ENCODE data around the gene ADCY4. TPM values are rescaled to one million over a fixed set of nuclear protein-coding genes. Genes with fewer than 3 reads are reported as not detected.
A peak's percentile ranks its signal among the peaks of the same experiment; 100 is the strongest.

ADCY4 gene
- polyA plus RNA-seq, 3 donors = 0.69 to 11.9 (median 0.70) TPM

DNA sequence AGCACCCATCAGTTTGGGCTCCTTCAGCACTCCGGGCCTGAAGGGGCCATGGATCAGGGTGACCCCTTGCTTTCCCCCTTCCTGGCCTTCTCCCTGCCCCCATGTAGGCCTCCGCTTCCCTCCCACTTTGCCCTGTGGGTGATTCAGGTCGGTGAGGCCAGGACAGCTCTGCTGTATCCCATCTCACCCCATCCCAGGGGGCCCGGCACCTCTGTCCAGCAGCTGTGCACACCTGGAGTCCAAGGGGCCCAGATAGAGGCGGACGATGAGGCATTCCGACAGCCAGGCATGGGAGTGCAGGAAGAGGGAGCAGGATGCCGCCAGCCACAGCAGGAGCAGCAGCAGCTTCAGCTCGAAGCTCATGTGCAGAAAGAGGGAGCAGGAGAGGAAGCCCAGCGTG is 12.2 kb downstream of the ADCY4 start:
- no peaks in the 10 kb centered on the region for H3K79me2 ChIP-seq (ENCODE audit: insufficient read depth, low read length)
- H4K20me1 ChIP-seq (ENCODE audit: insufficient read depth, low read length) = peaks cover 10% of the 10 kb centered on the region
- TF ChIP-seq, protein P1, sequence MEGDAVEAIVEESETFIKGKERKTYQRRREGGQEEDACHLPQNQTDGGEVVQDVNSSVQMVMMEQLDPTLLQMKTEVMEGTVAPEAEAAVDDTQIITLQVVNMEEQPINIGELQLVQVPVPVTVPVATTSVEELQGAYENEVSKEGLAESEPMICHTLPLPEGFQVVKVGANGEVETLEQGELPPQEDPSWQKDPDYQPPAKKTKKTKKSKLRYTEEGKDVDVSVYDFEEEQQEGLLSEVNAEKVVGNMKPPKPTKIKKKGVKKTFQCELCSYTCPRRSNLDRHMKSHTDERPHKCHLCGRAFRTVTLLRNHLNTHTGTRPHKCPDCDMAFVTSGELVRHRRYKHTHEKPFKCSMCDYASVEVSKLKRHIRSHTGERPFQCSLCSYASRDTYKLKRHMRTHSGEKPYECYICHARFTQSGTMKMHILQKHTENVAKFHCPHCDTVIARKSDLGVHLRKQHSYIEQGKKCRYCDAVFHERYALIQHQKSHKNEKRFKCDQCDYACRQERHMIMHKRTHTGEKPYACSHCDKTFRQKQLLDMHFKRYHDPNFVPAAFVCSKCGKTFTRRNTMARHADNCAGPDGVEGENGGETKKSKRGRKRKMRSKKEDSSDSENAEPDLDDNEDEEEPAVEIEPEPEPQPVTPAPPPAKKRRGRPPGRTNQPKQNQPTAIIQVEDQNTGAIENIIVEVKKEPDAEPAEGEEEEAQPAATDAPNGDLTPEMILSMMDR (IDR thresholded peaks at IDR 0.05) = no peak
- 95% methylated on average over 9 of the region's 10 CpGs for WGBS (ENCODE audit: insufficient coverage)
- no peaks in the 10 kb centered on the region for H3K36me3 ChIP-seq (replicated peaks in 1 of 2; ENCODE audit: control insufficient read depth in 1 of 2, insufficient read depth in 2 of 2, low read length in 2 of 2)
- H3K9ac ChIP-seq (ENCODE audit: insufficient read depth, low read length, poor library complexity, severe bottlenecking) = no peak overlapping the region
- no peak overlapping the region for H3K27ac ChIP-seq (ENCODE audit: low read depth in 1 of 2, low read length in 2 of 2)
- no peak overlapping the region for H3K4me2 ChIP-seq (replicated peaks; ENCODE audit: extremely low read depth, low read length, poor library complexity, severe bottlenecking)
- no peaks in the 10 kb centered on the region for H3K9me3 ChIP-seq (replicated peaks in 1 of 2; ENCODE audit: control insufficient read depth in 1 of 2, insufficient read depth in 1 of 2, low read length in 2 of 2)
- no peak for DNase-seq
- H3K4me3 ChIP-seq (replicated peaks in 1 of 3; ENCODE audit: low read depth in 2 of 3, low read length in 3 of 3) = no peak overlapping the region
- intact Hi-C loops (cut with micrococcal nuclease) = no loop called here
- Mint-ChIP-seq H3K9me3 (peaks cover 0 to 2% (median 0%) of the 10 kb centered on the region in 7 donors), H3K27me3 (ENCODE audit: low read depth in 3 of 3) (peaks cover 3 to 13% (median 4%) of the 10 kb centered on the region in 3 donors), H3K4me1 (peaks cover 52% of the 10 kb centered on the region), H3K4me3 (no peak overlapping the region), H3K36me3 (peaks cover 6 to 7% of the 10 kb centered on the region in 2 donors), H3K27ac (no peak overlapping the region)
- no peaks in the 10 kb centered on the region for H3K27me3 ChIP-seq (ENCODE audit: control insufficient read depth in 2 of 2, insufficient read depth in 2 of 2, low read length in 2 of 2)
- H3K4me1 ChIP-seq (ENCODE audit: control insufficient read depth in 1 of 2, insufficient read depth in 2 of 2, low read length in 2 of 2) = peaks cover 36 to 40% of the 10 kb centered on the region in 2 donors
- H2AFZ ChIP-seq (ENCODE audit: insufficient read depth, low read depth, low read length, poor library complexity, severe bottlenecking) = no peak overlapping the region

DNA sequence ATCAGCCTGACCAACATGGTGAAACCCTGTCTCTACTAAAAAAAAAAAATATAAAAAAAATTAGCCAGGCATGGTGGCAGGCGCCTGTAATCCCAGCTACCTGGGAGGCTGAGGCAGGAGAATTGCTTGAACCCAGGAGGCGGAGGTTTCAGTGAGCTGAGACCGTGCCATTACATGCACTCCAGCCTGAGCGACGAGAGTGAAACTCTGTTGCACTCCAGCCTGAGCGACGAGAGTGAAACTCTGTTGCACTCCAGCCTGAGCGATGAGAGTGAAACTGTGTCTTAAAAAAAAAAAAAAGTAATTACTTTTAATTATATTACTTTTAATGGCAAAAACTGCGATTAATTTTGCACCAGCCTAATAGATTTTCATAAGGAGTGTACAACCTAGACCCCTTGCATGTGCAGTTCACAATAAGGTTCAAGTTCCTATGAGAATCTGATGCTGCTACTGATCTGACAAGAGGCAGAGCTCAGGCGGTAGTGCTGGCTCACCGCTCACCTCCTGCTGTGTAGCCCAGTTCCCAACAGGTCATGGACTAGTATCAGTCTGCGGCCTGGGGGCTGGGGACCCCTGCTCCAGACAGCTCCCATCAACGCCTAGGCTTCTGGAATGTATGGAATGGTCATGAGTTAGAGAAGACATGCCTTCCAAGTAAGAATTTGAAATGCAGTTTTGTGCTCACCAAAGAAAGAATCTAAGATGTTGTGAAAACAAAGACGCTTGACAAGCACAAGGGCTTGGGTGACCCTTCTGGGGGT is 13.5 kb downstream of the ADCY4 start:
- Mint-ChIP-seq H3K4me3 (no peak overlapping the region), H3K27ac (peak overlapping the region in 1 of 7 donors; percentile 7)
- intact Hi-C loops (cut with micrococcal nuclease) = no loop called here

More for the DNA sequence above, 13.5 kb downstream of the ADCY4 start:
- WGBS (ENCODE audit: insufficient coverage) = 97% methylated on average over 7 of the region's 14 CpGs
- Histone ChIP-seq H3K9me3 (replicated peaks in 1 of 2; ENCODE audit: control insufficient read depth in 1 of 2, insufficient read depth in 1 of 2, low read length in 2 of 2) (no peaks in the 10 kb centered on the region), H3K79me2 (ENCODE audit: insufficient read depth, low read length) (no peaks in the 10 kb centered on the region), H4K20me1 (ENCODE audit: insufficient read depth, low read length) (peaks cover 18% of the 10 kb centered on the region), H3K4me3 (replicated peaks in 1 of 3; ENCODE audit: low read depth in 2 of 3, low read length in 3 of 3) (no peak overlapping the region), H3K36me3 (replicated peaks in 1 of 2; ENCODE audit: control insufficient read depth in 1 of 2, insufficient read depth in 2 of 2, low read length in 2 of 2) (no peaks in the 10 kb centered on the region), H3K4me2 (replicated peaks; ENCODE audit: extremely low read depth, low read length, poor library complexity, severe bottlenecking) (no peak overlapping the region), H2AFZ (ENCODE audit: insufficient read depth, low read depth, low read length, poor library complexity, severe bottlenecking) (no peak overlapping the region), H3K9ac (ENCODE audit: insufficient read depth, low read length, poor library complexity, severe bottlenecking) (no peak overlapping the region), H3K4me1 (ENCODE audit: control insufficient read depth in 1 of 2, insufficient read depth in 2 of 2, low read length in 2 of 2) (peaks cover 35 to 40% of the 10 kb centered on the region in 2 donors), H3K27me3 (ENCODE audit: control insufficient read depth in 2 of 2, insufficient read depth in 2 of 2, low read length in 2 of 2) (no peaks in the 10 kb centered on the region), H3K27ac (ENCODE audit: low read depth in 1 of 2, low read length in 2 of 2) (no peak overlapping the region)
- Mint-ChIP-seq H3K4me1 (peaks cover 52% of the 10 kb centered on the region), H3K36me3 (peaks cover 16 to 18% of the 10 kb centered on the region in 2 donors), H3K27me3 (ENCODE audit: low read depth in 3 of 3) (peaks cover 3 to 13% (median 4%) of the 10 kb centered on the region in 3 donors), H3K9me3 (peaks cover 0 to 2% (median 0%) of the 10 kb centered on the region in 7 donors)
- TF ChIP-seq, protein P1 (IDR thresholded peaks at IDR 0.05) = no peak
- no peak for DNase-seq

All from CD14-positive monocyte (primary cell).